OCI-LY3 (cell line): Measurements from ENCODE around the gene REM1.
"Not testable (repeated sequence)": the region's sequence is repeated elsewhere in the genome, so short reads cannot be mapped to it uniquely, and the experiment has no call there.

Experiments
- H2AFZ ChIP-seq: fragments of 200-600, 300-600 bp; shearing (Covaris generic); 2 replicates; pipeline ENCODE4 v1.6.0; 2014; ENCODE audit warnings: antibody characterized with exemption, low read depth, low read length
- H3K27ac ChIP-seq: fragments of 200-600, 300-600 bp; sonication (generic); 2 replicates; pipeline ENCODE4 v1.5.1; 2014; ENCODE audit warnings: mild to moderate bottlenecking, low read length, moderate library complexity, mixed read lengths
- H3K27me3 ChIP-seq: fragments of 200-600, 300-600 bp; sonication (generic); 2 replicates; pipeline ENCODE4 v1.6.1; 2014; ENCODE audit warnings: low read depth, low read length, mixed read lengths
- H3K36me3 ChIP-seq: fragments of 200-600, 300-600 bp; sonication (generic); replicated peaks from 2 replicates; pipeline ENCODE3; 2014; ENCODE audit warnings: low read depth, low read length, mixed read lengths
- H3K4me1 ChIP-seq: fragments of 300-600, 200-600 bp; sonication (generic); 2 replicates; pipeline ENCODE4 v1.6.1; 2014; ENCODE audit warnings: low read length, mixed read lengths
- H3K4me2 ChIP-seq: fragments of 200-600, 300-600 bp; sonication (generic); 2 replicates; pipeline ENCODE4 v1.6.1; 2014; ENCODE audit warnings: low read length, mixed read lengths
- H3K4me3 ChIP-seq: fragments of 300-600, 200-600 bp; sonication (generic); 2 replicates; pipeline ENCODE4 v1.5.1; 2014; ENCODE audit warnings: antibody characterized with exemption, mild to moderate bottlenecking, low read length, moderate library complexity
- H3K79me2 ChIP-seq: fragments of 300-600, 200-600 bp; shearing (Covaris generic); 2 replicates; pipeline ENCODE4 v1.6.1; 2014; ENCODE audit warnings: mild to moderate bottlenecking, low read length, mixed read lengths
- H3K9ac ChIP-seq: fragments of 300-600, 200-600 bp; shearing (Covaris generic); 2 replicates; pipeline ENCODE4 v1.6.0; 2014; ENCODE audit warnings: mild to moderate bottlenecking, low read length, moderate library complexity
- H3K9me3 ChIP-seq: fragments of 200-600, 300-600 bp; shearing (Covaris generic); 2 replicates; pipeline ENCODE4 v1.6.1; 2014; ENCODE audit warnings: low read length, mixed read lengths; ENCODE audit not compliant: insufficient read depth
- H4K20me1 ChIP-seq: fragments of 200-600, 300-600 bp; sonication (generic); 2 replicates; pipeline ENCODE4 v1.6.1; 2016; ENCODE audit warnings: low read length, mixed read lengths; ENCODE audit not compliant: insufficient read depth
- CTCF ChIP-seq: fragments of 200-600, 300-600 bp; sonication (generic); IDR thresholded peaks from 2 replicates; pipeline ENCODE4 v1.5.1; 2014; ENCODE audit warnings: antibody characterized with exemption, low read length, low read depth
- EZH2phosphoT487 ChIP-seq: fragments of 200-600 bp; shearing (Covaris generic); IDR thresholded peaks from 2 replicates; pipeline ENCODE4 v1.6.1; 2018; ENCODE audit warnings: antibody characterized with exemption, mixed run types, low read depth

REM1 gene

DNA sequence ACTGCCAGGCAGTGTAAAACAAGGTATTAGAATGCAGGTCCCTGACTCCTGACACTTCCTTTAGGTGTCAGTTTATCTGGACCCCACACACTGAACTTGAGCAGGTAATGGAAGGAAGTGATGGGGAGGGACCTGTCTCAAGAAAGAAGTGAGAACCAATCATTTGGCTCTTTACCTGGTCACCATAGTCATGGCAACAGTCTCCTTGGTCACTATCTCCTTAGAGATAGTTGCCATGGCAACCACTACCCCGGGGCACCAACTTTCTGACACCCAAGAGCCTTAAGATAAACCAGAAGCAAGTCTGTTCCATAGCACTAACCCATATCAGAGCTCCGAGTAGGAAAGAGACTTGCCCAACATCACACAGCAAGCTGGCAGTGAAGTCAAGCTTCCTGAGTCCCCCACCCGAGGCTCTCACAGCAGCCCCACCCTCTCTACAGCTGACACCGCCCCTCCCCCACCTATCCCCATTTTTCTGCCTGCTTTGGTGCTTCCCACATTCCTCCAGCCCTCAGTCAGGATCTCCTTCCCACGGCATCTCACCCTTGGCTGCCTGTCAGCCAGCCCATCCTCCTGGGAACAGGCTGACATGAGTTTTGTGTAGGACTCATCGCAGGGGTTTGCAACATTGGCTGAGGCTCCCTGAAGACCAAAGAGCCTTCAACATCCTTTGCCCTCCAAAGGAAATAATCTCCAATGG is 22.9 kb downstream of the REM1 start:
- no peaks in the 10 kb centered on the region for H3K36me3 ChIP-seq
- no peak overlapping the region for H3K27ac ChIP-seq
- no peak overlapping the region for H3K4me3 ChIP-seq
- no peaks in the 10 kb centered on the region for H4K20me1 ChIP-seq
- H3K4me2 ChIP-seq, result no peak overlapping the region
- no peak overlapping the region for H3K9ac ChIP-seq
- H3K27me3 ChIP-seq, result peaks cover 22% of the 10 kb centered on the region
- no peaks in the 10 kb centered on the region for H3K9me3 ChIP-seq
- no peaks in the 10 kb centered on the region for H3K79me2 ChIP-seq
- no peak for TF ChIP-seq EZH2phosphoT487
- TF ChIP-seq CTCF, result no peak
- H3K4me1 ChIP-seq, result no peaks in the 10 kb centered on the region
- H2AFZ ChIP-seq, result no peak overlapping the region

DNA sequence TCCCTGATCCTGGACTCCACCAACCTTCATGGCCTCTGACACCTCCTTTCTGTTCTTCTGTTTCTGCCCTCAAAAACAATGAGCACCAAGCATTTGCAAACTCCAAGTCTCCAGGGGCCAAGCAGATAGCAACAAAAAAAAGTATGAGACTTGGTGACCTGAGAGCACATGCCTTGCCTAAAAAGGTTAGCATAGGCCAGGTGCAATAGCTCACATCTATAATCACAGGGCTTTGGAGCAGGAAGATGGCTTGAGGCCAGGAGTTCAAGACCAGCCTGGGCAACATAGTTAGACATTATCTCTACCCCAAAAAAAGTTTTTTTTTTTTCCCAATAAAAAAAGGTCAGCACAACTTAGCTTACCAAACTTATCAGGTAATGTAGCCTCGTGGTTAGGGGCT is 25.4 kb downstream of the REM1 start:
- Histone ChIP-seq H3K4me2 (no peak overlapping the region), H3K27ac (no peak overlapping the region), H2AFZ (no peak overlapping the region), H3K9ac (no peak overlapping the region), H3K4me1 (no peaks in the 10 kb centered on the region), H3K9me3 (no peaks in the 10 kb centered on the region), H3K27me3 (peaks cover 26% of the 10 kb centered on the region), H3K36me3 (no peaks in the 10 kb centered on the region), H4K20me1 (no peaks in the 10 kb centered on the region), H3K4me3 (no peak overlapping the region), H3K79me2 (no peaks in the 10 kb centered on the region)
- TF ChIP-seq CTCF, result no peak
- TF ChIP-seq EZH2phosphoT487, result no peak

- H3K9me3 ChIP-seq, H3K4me3 ChIP-seq, H3K79me2 ChIP-seq, H3K4me1 ChIP-seq, H3K27ac ChIP-seq, H4K20me1 ChIP-seq, H3K9ac ChIP-seq, H3K36me3 ChIP-seq: not testable (repeated sequence)
- peak overlapping the region; percentile 38 for H3K4me2 ChIP-seq
- peaks cover 13% of the 10 kb centered on the region for H3K27me3 ChIP-seq
- TF ChIP-seq CTCF, result peak; percentile 95
- H2AFZ ChIP-seq, result peak overlapping the region; percentile 81
These were observed 28.0 kb downstream of the REM1 start for GRCh38 chr20:31502884-31503673.

- no peak overlapping the region for H2AFZ ChIP-seq
- no peaks in the 10 kb centered on the region for H3K4me1 ChIP-seq
- no peak overlapping the region for H3K9ac ChIP-seq
- no peak overlapping the region for H3K27ac ChIP-seq
- peaks cover 17% of the 10 kb centered on the region for H3K27me3 ChIP-seq
- H3K9me3 ChIP-seq, result no peaks in the 10 kb centered on the region
- no peak overlapping the region for H3K4me3 ChIP-seq
- no peaks in the 10 kb centered on the region for H3K79me2 ChIP-seq
- no peaks in the 10 kb centered on the region for H4K20me1 ChIP-seq
- TF ChIP-seq EZH2phosphoT487 (no peak), CTCF (no peak)
- H3K4me2 ChIP-seq, result no peak overlapping the region
- H3K36me3 ChIP-seq, result no peaks in the 10 kb centered on the region
These were observed 30.8 kb downstream of the REM1 start for GRCh38 chr20:31505903-31506302.
